ENCODE data around the gene UCN2. TPM values are rescaled to one million over a fixed set of nuclear protein-coding genes. Genes with fewer than 3 reads are reported as not detected.

The UCN2 gene
- total RNA-seq, 1 donor from 2014 or later: not detected

- Histone ChIP-seq H3K4me3 (no peak overlapping the region), H3K27me3 (peaks cover 13% of the 10 kb centered on the region), H3K27ac (no peak overlapping the region), H3K4me1 (peaks cover 3% of the 10 kb centered on the region), H3K36me3 (peaks cover 38% of the 10 kb centered on the region), H3K9me3 (no peaks in the 10 kb centered on the region)
- ATAC-seq (no peak), DNase-seq (no peak)
- intact Hi-C loops (cut with DNase I): no loop called here
- TF ChIP-seq CTCF (IDR thresholded peaks at IDR 0.05): no peak
Measured at GRCh38 chr3:48596676-48597407, 33.3 kb upstream of the UCN2 start.

DNA sequence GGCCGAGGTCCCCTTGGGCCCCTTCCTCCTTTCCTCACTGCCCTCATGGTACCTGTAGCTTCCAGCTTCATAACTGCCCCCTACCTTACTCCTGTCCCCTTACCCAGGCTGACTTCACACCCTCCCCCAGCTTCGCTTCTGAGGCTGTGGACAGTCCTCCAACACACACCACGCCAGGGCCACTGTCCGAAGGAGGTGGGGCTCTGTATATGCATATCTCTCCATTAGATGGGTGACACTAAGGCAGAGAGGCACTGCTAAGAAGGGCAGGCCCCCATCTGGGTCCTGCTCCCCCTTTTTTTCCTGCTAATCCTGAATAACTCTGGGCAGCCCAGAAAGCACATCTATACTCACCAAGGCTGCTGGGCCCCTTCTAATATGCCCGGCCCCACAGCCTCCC lies 32.6 kb upstream of the UCN2 start:
- no peak overlapping the region for H3K4me3 ChIP-seq
- ATAC-seq: no peak
- peaks cover 31% of the 10 kb centered on the region for H3K36me3 ChIP-seq
- no peak overlapping the region for H3K27ac ChIP-seq
- intact Hi-C loops (cut with DNase I): no loop called here
- peaks cover 13% of the 10 kb centered on the region for H3K27me3 ChIP-seq
- H3K4me1 ChIP-seq: peaks cover 3% of the 10 kb centered on the region
- no peak for DNase-seq
- no peaks in the 10 kb centered on the region for H3K9me3 ChIP-seq
- TF ChIP-seq CTCF (IDR thresholded peaks at IDR 0.05): no peak

DNA sequence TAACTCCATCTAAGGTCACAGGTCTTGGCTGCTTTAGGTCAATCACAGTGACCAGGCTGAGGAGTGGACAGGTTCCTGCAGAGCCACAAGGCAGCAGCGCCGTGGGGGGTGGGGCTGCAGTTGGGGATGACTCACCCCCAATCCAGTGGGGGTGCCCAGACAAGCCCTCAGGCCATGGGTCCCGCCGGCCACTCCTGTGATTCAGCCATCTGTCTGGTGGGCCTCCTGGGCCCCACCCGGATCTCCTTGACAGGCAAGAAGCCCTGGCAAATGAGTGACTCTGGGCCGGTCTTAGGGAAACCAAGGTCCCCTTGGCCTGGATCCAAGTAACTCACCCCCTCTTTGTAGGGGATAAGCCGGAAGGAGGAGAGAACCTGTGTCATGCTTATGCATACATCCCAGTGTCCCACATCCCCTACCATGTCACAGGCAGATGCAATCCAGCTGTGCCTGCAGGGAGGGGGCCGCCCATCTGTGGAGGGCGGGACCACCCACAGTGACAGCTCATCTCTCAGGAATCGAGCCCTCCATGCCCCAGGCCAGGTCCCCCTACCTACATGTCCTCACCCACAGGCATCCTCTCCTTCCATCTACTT lies 32.0 kb upstream of the UCN2 start:
- DNase-seq (no peak), ATAC-seq (no peak)
- H3K27me3 ChIP-seq: peaks cover 13% of the 10 kb centered on the region
- H3K9me3 ChIP-seq: no peaks in the 10 kb centered on the region
- H3K4me3 ChIP-seq: no peak overlapping the region
- TF ChIP-seq CTCF (IDR thresholded peaks at IDR 0.05): no peak
- H3K36me3 ChIP-seq: peaks cover 26% of the 10 kb centered on the region
- peaks cover 3% of the 10 kb centered on the region for H3K4me1 ChIP-seq
- intact Hi-C loops (cut with DNase I): no loop called here
- no peak overlapping the region for H3K27ac ChIP-seq

DNA sequence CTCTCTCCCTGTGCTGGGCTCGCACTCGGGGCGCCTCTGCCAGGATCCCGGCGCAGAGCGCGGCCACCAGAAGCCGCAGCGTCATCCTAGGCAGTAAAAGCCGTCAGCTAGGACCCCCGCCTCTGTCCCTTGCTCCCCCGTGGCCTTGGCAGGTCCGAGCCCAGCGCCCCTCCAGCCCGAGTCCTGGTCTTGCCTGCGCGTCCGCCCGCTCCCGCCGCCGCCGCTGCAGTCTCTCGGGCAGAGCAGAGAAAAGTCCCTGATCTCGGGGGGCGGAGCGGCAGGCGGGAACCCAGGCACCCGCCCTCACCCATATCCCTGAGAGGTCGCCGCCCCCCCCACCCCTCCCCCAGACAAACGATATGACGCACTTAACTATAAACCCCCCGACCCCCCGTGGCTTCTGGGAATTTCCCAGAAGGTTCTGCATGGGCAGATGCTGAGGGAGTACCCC lies 31.5 kb upstream of the UCN2 start, which contains the start of gene COL7A1:
Gene COL7A1, minus strand, starts transcription at position 255 of the 451 bp plus-strand sequence. Its CDS starts 170 bp downstream, at position 85.
- intact Hi-C loops (cut with DNase I): no loop called here
- no peak for DNase-seq
- Histone ChIP-seq H3K36me3 (peaks cover 21% of the 10 kb centered on the region), H3K4me1 (peaks cover 3% of the 10 kb centered on the region), H3K9me3 (no peaks in the 10 kb centered on the region), H3K4me3 (no peak within 1 kb of the TSS), H3K27ac (no peak within 1 kb of the TSS), H3K27me3 (peaks cover 13% of the 10 kb centered on the region)
- no peak for ATAC-seq
- TF ChIP-seq CTCF (IDR thresholded peaks at IDR 0.05): no peak

DNA sequence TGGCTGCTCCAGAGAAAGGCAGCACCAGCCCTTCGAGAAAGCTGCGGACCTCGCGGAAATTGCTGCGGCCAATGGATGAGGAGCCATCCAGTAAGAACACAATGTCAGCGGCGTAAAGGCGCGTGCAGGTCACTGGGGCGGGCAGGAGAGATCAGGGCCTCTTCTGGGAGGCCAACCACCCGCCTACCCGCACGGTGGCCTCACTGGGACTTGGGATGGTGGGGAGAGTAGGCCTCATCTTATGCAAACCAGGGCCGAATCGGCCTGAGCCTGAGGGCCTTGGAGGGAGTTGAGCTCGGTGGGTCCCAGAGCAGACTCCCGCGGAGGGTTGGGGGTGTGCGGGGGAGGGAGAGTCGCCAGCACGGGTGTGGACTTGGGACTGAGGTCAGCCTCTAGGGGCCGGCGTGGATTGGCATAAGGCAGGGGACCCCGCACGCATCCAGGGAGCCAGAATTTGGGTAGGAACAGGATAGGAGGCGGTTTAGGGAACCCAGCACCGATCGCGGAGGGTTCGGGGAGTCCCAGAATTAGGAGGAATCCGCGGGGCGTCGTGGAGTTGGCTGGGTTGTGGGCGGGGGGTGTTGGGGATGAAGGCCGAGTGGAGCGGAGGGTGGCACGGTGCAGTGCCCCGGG lies 31.0 kb upstream of the UCN2 start:
- intact Hi-C loops (cut with DNase I): no loop called here
- no peak for ATAC-seq
- Histone ChIP-seq H3K27me3 (peaks cover 13% of the 10 kb centered on the region), H3K36me3 (peaks cover 15% of the 10 kb centered on the region), H3K9me3 (no peaks in the 10 kb centered on the region), H3K4me3 (no peak overlapping the region), H3K27ac (no peak overlapping the region), H3K4me1 (peaks cover 3% of the 10 kb centered on the region)
- TF ChIP-seq CTCF (IDR thresholded peaks at IDR 0.05): no peak
- DNase-seq: no peak

Measured in upper lobe of right lung (tissue), 1 donor.